Astrocyte (in vitro differentiated cells and primary cell): Measurements from ENCODE around the gene ERC1. TPM values are rescaled to one million over a fixed set of nuclear protein-coding genes. Genes with fewer than 3 reads are reported as not detected.
A peak's percentile ranks its signal among the peaks of the same experiment; 100 is the strongest.

Source experiments
- DNase-seq: peaks from one replicate; pipeline ENCODE4 v3.0.0-alpha.2; 2010; ENCODE audit warnings: low read depth
- FAIRE-seq: peaks from 2 replicates; lab custom pipeline; 2011; peaks lifted over from hg19 to GRCh38; lab: Jason Lieb, UNC
- H2AFZ ChIP-seq: 2 replicates; pipeline ENCODE4 v1.6.0; 2012; ENCODE audit warnings: low read depth, low read length, inconsistent platforms
- H3K27ac ChIP-seq: 2 replicates; pipeline ENCODE4 v1.5.1; 2011; ENCODE audit warnings: low read depth, low read length, inconsistent platforms
- H3K27me3 ChIP-seq: 2 replicates; pipeline ENCODE4 v1.6.0; 2011; ENCODE audit warnings: low read length, inconsistent platforms; ENCODE audit not compliant: insufficient read depth
- H3K36me3 ChIP-seq: 2 replicates; pipeline ENCODE4 v1.5.1; 2011; ENCODE audit warnings: low read length, inconsistent platforms; ENCODE audit not compliant: insufficient read depth
- H3K4me1 ChIP-seq: 2 replicates; pipeline ENCODE4 v1.5.1; 2011; ENCODE audit warnings: low read length, inconsistent platforms; ENCODE audit not compliant: insufficient read depth
- H3K4me2 ChIP-seq: 2 replicates; pipeline ENCODE4 v1.6.0; 2012; ENCODE audit warnings: low read length, inconsistent platforms
- H3K4me3 ChIP-seq: 2 replicates; pipeline ENCODE4 v1.5.1; 2011; ENCODE audit warnings: low read depth, mild to moderate bottlenecking, low read length, inconsistent platforms; ENCODE audit not compliant: insufficient read depth
- H3K79me2 ChIP-seq: 2 replicates; pipeline ENCODE4 v1.6.0; 2012; ENCODE audit warnings: mild to moderate bottlenecking, low read length, inconsistent platforms; ENCODE audit not compliant: insufficient read depth
- H3K9ac ChIP-seq: 2 replicates; pipeline ENCODE4 v1.6.0; 2012; ENCODE audit warnings: mild to moderate bottlenecking, low read length, inconsistent platforms
- H3K9me3 ChIP-seq: 2 replicates; pipeline ENCODE4 v1.5.1; 2012; ENCODE audit warnings: low read depth, mild to moderate bottlenecking, low read length, inconsistent platforms; ENCODE audit not compliant: insufficient read depth
- H4K20me1 ChIP-seq: 2 replicates; pipeline ENCODE4 v1.6.0; 2012; ENCODE audit warnings: low read length, inconsistent platforms; ENCODE audit not compliant: insufficient read depth
- H3K27ac Mint-ChIP-seq: one replicate; pipeline ENCODE4 v1.8.0; 2021; ENCODE audit warnings: mild to moderate bottlenecking, mixed read lengths; ENCODE audit not compliant: unreplicated experiment
- H3K27me3 Mint-ChIP-seq: one replicate; pipeline ENCODE4 v1.8.0; 2021; ENCODE audit warnings: low read depth, mixed read lengths; ENCODE audit not compliant: unreplicated experiment
- H3K36me3 Mint-ChIP-seq: one replicate; pipeline ENCODE4 v1.8.0; 2021; ENCODE audit warnings: low read depth, mixed read lengths; ENCODE audit not compliant: unreplicated experiment
- H3K4me1 Mint-ChIP-seq: one replicate; pipeline ENCODE4 v1.8.0; 2021; ENCODE audit warnings: low read depth, mixed read lengths; ENCODE audit not compliant: unreplicated experiment
- H3K4me3 Mint-ChIP-seq: one replicate; pipeline ENCODE4 v1.8.0; 2021; ENCODE audit warnings: mild to moderate bottlenecking, moderate library complexity, mixed read lengths; ENCODE audit not compliant: unreplicated experiment
- H3K9me3 Mint-ChIP-seq: one replicate; pipeline ENCODE4 v1.8.0; 2021; ENCODE audit warnings: mild to moderate bottlenecking, mixed read lengths; ENCODE audit not compliant: unreplicated experiment
- CTCF ChIP-seq: IDR thresholded peaks from 2 replicates; pipeline ENCODE4 v1.5.1; 2011; ENCODE audit warnings: low read depth, mild to moderate bottlenecking, inconsistent platforms, low read length, moderate library complexity; ENCODE audit not compliant: insufficient read depth
- EZH2 ChIP-seq: IDR thresholded peaks from 2 replicates; pipeline ENCODE4 v1.6.1; 2012; ENCODE audit warnings: mild to moderate bottlenecking, low read length, inconsistent platforms; ENCODE audit not compliant: insufficient read depth
- total RNA-seq: library from RNA; stranded (reverse); gene quantifications from 2 replicates; pipeline ENCODE4 v1.2.1, GENCODE V29; 2021

ERC1 gene
- total RNA-seq, 1 donor from 2014 or later = 67.1 TPM

- H3K27me3 Mint-ChIP-seq = no peaks in the 10 kb centered on the region
- no peak overlapping the region for H3K4me3 Mint-ChIP-seq
- Histone ChIP-seq H3K79me2 (no peaks in the 10 kb centered on the region), H2AFZ (no peak overlapping the region), H3K27ac (no peak overlapping the region), H3K9ac (no peak overlapping the region), H3K4me2 (no peak overlapping the region), H3K4me3 (no peak overlapping the region), H3K27me3 (no peaks in the 10 kb centered on the region), H4K20me1 (no peaks in the 10 kb centered on the region), H3K36me3 (no peaks in the 10 kb centered on the region), H3K4me1 (peaks cover 11% of the 10 kb centered on the region), H3K9me3 (peaks cover 4% of the 10 kb centered on the region)
- TF ChIP-seq EZH2 = no peak
- TF ChIP-seq CTCF = no peak
- FAIRE-seq = no peak
- no peak overlapping the region for H3K27ac Mint-ChIP-seq
- DNase-seq = no peak
- H3K36me3 Mint-ChIP-seq = peaks cover 12% of the 10 kb centered on the region
- H3K9me3 Mint-ChIP-seq = no peaks in the 10 kb centered on the region
- H3K4me1 Mint-ChIP-seq = peaks cover 38% of the 10 kb centered on the region
Observed at GRCh38 chr12:1201030-1201429, 210.0 kb downstream of the ERC1 start.

- H2AFZ ChIP-seq = no peak overlapping the region
- H3K4me1 Mint-ChIP-seq = peaks cover 39% of the 10 kb centered on the region
- TF ChIP-seq EZH2 (no peak), CTCF (no peak)
- no peak overlapping the region for H3K4me3 ChIP-seq
- H4K20me1 ChIP-seq = no peaks in the 10 kb centered on the region
- no peaks in the 10 kb centered on the region for H3K9me3 Mint-ChIP-seq
- H3K27ac Mint-ChIP-seq = peak overlapping the region; percentile 48
- H3K9ac ChIP-seq = no peak overlapping the region
- no peaks in the 10 kb centered on the region for H3K27me3 Mint-ChIP-seq
- no peak overlapping the region for H3K27ac ChIP-seq
- DNase-seq (no peak), FAIRE-seq (no peak)
- no peaks in the 10 kb centered on the region for H3K27me3 ChIP-seq
- H3K79me2 ChIP-seq = no peaks in the 10 kb centered on the region
- peaks cover 15% of the 10 kb centered on the region for H3K4me1 ChIP-seq
- peaks cover 10% of the 10 kb centered on the region for H3K36me3 Mint-ChIP-seq
- peaks cover 4% of the 10 kb centered on the region for H3K9me3 ChIP-seq
- no peak overlapping the region for H3K4me3 Mint-ChIP-seq
- H3K4me2 ChIP-seq = no peak overlapping the region
- H3K36me3 ChIP-seq = no peaks in the 10 kb centered on the region
Observed at GRCh38 chr12:1201886-1202285, 210.9 kb downstream of the ERC1 start.

GRCh38 chr12:1203735-1204019, 212.7 kb downstream of the ERC1 start:
- FAIRE-seq (peak; percentile 43), DNase-seq (no peak)
- no peak for TF ChIP-seq EZH2
- TF ChIP-seq CTCF = no peak
- Mint-ChIP-seq H3K9me3 (no peaks in the 10 kb centered on the region), H3K4me1 (peaks cover 31% of the 10 kb centered on the region), H3K27ac (no peak overlapping the region), H3K27me3 (no peaks in the 10 kb centered on the region), H3K4me3 (no peak overlapping the region), H3K36me3 (peaks cover 3% of the 10 kb centered on the region)
- Histone ChIP-seq H3K27ac (no peak overlapping the region), H4K20me1 (no peaks in the 10 kb centered on the region), H3K36me3 (no peaks in the 10 kb centered on the region), H3K9ac (no peak overlapping the region), H3K79me2 (no peaks in the 10 kb centered on the region), H3K4me1 (peaks cover 5% of the 10 kb centered on the region), H2AFZ (no peak overlapping the region), H3K4me3 (no peak overlapping the region), H3K27me3 (no peaks in the 10 kb centered on the region), H3K9me3 (peaks cover under 1% of the 10 kb centered on the region), H3K4me2 (no peak overlapping the region)
